NCI-H345 (cell line): ENCODE measurements around the gene COBL.

Source experiments
- DNase-seq: peaks from one replicate; lab custom pipeline; 2025; lab: John Stamatoyannopoulos, UW

Gene COBL

GRCh38 chr7:51121036-51121790, 195.4 kb downstream of the COBL start:
- no peak for DNase-seq

- DNase-seq: no peak
Measured at GRCh38 chr7:51118628-51119027, 198.0 kb downstream of the COBL start.

- DNase-seq: no peak
Measured at GRCh38 chr7:51114501-51114900, 202.1 kb downstream of the COBL start.

- DNase-seq: no peak
Measured at GRCh38 chr7:51113962-51114361, 202.6 kb downstream of the COBL start.

- no peak for DNase-seq
Measured at GRCh38 chr7:51113560-51113959, 203.0 kb downstream of the COBL start.

- no peak for DNase-seq
Measured at GRCh38 chr7:51111241-51111940, 205.2 kb downstream of the COBL start.

GRCh38 chr7:51108134-51108533, 208.5 kb downstream of the COBL start:
- DNase-seq: no peak

- DNase-seq: no peak
Measured at GRCh38 chr7:51104278-51104677, 212.3 kb downstream of the COBL start.

GRCh38 chr7:51103718-51104117, 212.9 kb downstream of the COBL start:
- DNase-seq: no peak

- no peak for DNase-seq
Measured at GRCh38 chr7:51102828-51103227, 213.8 kb downstream of the COBL start.

- DNase-seq: no peak
Measured at GRCh38 chr7:51101111-51101757, 215.4 kb downstream of the COBL start.

GRCh38 chr7:51090411-51090810, 226.2 kb downstream of the COBL start:
- no peak for DNase-seq

GRCh38 chr7:51085034-51085692, 231.4 kb downstream of the COBL start:
- no peak for DNase-seq

- no peak for DNase-seq
Measured at GRCh38 chr7:51084121-51084520, 232.5 kb downstream of the COBL start.

GRCh38 chr7:51082940-51083533, 233.6 kb downstream of the COBL start:
- no peak for DNase-seq

- no peak for DNase-seq
Measured at GRCh38 chr7:51082096-51082840, 234.3 kb downstream of the COBL start.

GRCh38 chr7:51081270-51081890, 235.2 kb downstream of the COBL start:
- DNase-seq: no peak

- no peak for DNase-seq
Measured at GRCh38 chr7:51080622-51081269, 235.9 kb downstream of the COBL start.

- DNase-seq: no peak
Measured at GRCh38 chr7:51080216-51080615, 236.4 kb downstream of the COBL start.

- DNase-seq: no peak
Measured at GRCh38 chr7:51079494-51079893, 237.1 kb downstream of the COBL start.
